Endodermal cell (in vitro differentiated cells): ENCODE results near the gene MARCHF11. TPM values are rescaled to one million over a fixed set of nuclear protein-coding genes. Genes with fewer than 3 reads are reported as not detected.

Experiments
- DNase-seq: peaks from one replicate; pipeline ENCODE4 v3.0.0-alpha.2; 2017
- H3K27ac ChIP-seq: 2 replicates; pipeline ENCODE4 v1.5.1; 2013; ENCODE audit warnings: mild to moderate bottlenecking, low read depth, low read length, moderate library complexity
- H3K27me3 ChIP-seq: 2 replicates; pipeline ENCODE4 v1.6.1; 2013; ENCODE audit warnings: mild to moderate bottlenecking, low read length, moderate library complexity; ENCODE audit not compliant: insufficient read depth, control insufficient read depth, poor library complexity, severe bottlenecking
- H3K36me3 ChIP-seq: 2 replicates; pipeline ENCODE4 v1.7.0; 2013; ENCODE audit warnings: mild to moderate bottlenecking, low read length, moderate library complexity; ENCODE audit not compliant: control insufficient read depth, insufficient read depth
- H3K4me1 ChIP-seq: one replicate; pipeline ENCODE4 v1.7.0; 2013; ENCODE audit warnings: low read length; ENCODE audit not compliant: control insufficient read depth, insufficient read depth
- H3K4me3 ChIP-seq: 2 replicates; pipeline ENCODE4 v1.5.1; 2013; ENCODE audit warnings: mild to moderate bottlenecking, low read length, moderate library complexity
- H3K9ac ChIP-seq: 2 replicates; pipeline ENCODE4 v1.6.1; 2013; ENCODE audit warnings: mild to moderate bottlenecking, low read length, moderate library complexity; ENCODE audit not compliant: poor library complexity, severe bottlenecking; ENCODE audit errors: extremely low read depth
- H3K9me3 ChIP-seq: 2 replicates; pipeline ENCODE4 v1.6.1; 2013; ENCODE audit warnings: mild to moderate bottlenecking, low read length, moderate library complexity; ENCODE audit not compliant: control insufficient read depth
- H3K27ac Mint-ChIP-seq: 2 replicates; pipeline ENCODE4 v1.8.0; 2020; ENCODE audit warnings: mixed read lengths
- H3K27me3 Mint-ChIP-seq: 2 replicates; pipeline ENCODE4 v1.8.0; 2021; ENCODE audit warnings: mild to moderate bottlenecking, mixed read lengths; ENCODE audit not compliant: insufficient read depth
- H3K36me3 Mint-ChIP-seq: 2 replicates; pipeline ENCODE4 v1.8.0; 2020; ENCODE audit warnings: low read depth, mixed read lengths
- H3K4me1 Mint-ChIP-seq: 2 replicates; pipeline ENCODE4 v1.8.0; 2020; ENCODE audit warnings: mixed read lengths
- H3K4me3 Mint-ChIP-seq: 2 replicates; pipeline ENCODE4 v1.8.0; 2020; ENCODE audit warnings: mild to moderate bottlenecking, moderate library complexity, mixed read lengths
- H3K9me3 Mint-ChIP-seq: 2 replicates; pipeline ENCODE4 v1.8.0; 2020; ENCODE audit warnings: mild to moderate bottlenecking, mixed read lengths
- WGBS, 2 experiments: methylation state at CpG; one replicate each; pipeline versions ENCODE4 v1.1.5 to v1.1.7; 2013; ENCODE audit warnings: missing lambda C conversion rate in 2 of 2, mixed read lengths in 1 of 2; ENCODE audit not compliant: insufficient coverage in 1 of 2, insufficient read length in 1 of 2; 5-methylcytosine and 5-hydroxymethylcytosine counted together
- total RNA-seq, 2 donors: library from RNA; stranded (reverse); fragmentation: NEBNext Ultra II Directional in 1 of 2; extraction: Animal tissue kit (Norgen Biotek cat#: 25700) in 1 of 2; gene quantifications; 2 replicates in 1 of 2; 3 replicates in 1 of 2; pipeline ENCODE4 v1.2.1, GENCODE V29; 2021
- TF ChIP-seq, protein P1 (sequence below): fragments of 200-600 bp; sonication (generic); conservative IDR thresholded peaks from 2 replicates; pipeline ENCODE4 v1.5.0; 2021; ENCODE audit warnings: antibody characterized with exemption, mild to moderate bottlenecking

The MARCHF11 gene
- total RNA-seq, 2 donors from 2014 or later = 19.0 to 19.9 TPM

DNA sequence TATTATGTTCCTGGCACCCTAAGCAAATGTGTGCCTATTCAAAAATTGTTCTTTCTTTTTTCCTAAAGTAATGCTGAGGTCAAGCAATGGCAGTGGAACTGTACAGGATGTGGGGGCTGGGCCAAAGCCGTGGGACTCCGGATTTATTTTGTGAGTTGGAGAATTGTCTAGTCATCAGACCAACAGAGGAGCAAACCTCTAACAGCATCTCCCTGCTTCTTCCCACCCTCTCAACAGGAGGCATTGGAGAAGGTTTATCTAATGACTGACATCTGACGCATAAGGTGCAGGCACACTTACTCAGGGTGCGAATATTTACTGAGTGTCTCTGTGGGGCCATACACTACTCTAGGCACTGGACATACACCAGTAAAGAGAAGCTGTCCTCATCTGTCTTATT, 38.6 kb downstream of the MARCHF11 start:
- Mint-ChIP-seq H3K4me1 (no peaks in the 10 kb centered on the region), H3K27ac (no peak overlapping the region), H3K27me3 (no peaks in the 10 kb centered on the region), H3K9me3 (peaks cover 33% of the 10 kb centered on the region), H3K4me3 (no peak overlapping the region), H3K36me3 (peaks cover 37% of the 10 kb centered on the region)
- no peak for DNase-seq
- WGBS, 2 experiments = 91 to 100% methylated on average over 1 to 4 of the region's 4 CpGs
- Histone ChIP-seq H3K36me3 (peaks cover 23% of the 10 kb centered on the region), H3K27ac (no peak overlapping the region), H3K4me3 (no peak overlapping the region), H3K4me1 (no peaks in the 10 kb centered on the region), H3K27me3 (no peaks in the 10 kb centered on the region), H3K9ac (no peak overlapping the region), H3K9me3 (peaks cover 40% of the 10 kb centered on the region)
- TF ChIP-seq, protein P1, sequence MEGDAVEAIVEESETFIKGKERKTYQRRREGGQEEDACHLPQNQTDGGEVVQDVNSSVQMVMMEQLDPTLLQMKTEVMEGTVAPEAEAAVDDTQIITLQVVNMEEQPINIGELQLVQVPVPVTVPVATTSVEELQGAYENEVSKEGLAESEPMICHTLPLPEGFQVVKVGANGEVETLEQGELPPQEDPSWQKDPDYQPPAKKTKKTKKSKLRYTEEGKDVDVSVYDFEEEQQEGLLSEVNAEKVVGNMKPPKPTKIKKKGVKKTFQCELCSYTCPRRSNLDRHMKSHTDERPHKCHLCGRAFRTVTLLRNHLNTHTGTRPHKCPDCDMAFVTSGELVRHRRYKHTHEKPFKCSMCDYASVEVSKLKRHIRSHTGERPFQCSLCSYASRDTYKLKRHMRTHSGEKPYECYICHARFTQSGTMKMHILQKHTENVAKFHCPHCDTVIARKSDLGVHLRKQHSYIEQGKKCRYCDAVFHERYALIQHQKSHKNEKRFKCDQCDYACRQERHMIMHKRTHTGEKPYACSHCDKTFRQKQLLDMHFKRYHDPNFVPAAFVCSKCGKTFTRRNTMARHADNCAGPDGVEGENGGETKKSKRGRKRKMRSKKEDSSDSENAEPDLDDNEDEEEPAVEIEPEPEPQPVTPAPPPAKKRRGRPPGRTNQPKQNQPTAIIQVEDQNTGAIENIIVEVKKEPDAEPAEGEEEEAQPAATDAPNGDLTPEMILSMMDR = no peak

GRCh38 chr5:16140417-16140816, 39.2 kb downstream of the MARCHF11 start:
- H3K9ac ChIP-seq = no peak overlapping the region
- H3K4me3 Mint-ChIP-seq = no peak overlapping the region
- peaks cover 40% of the 10 kb centered on the region for H3K9me3 ChIP-seq
- TF ChIP-seq, protein P1 = no peak
- no peak overlapping the region for H3K27ac ChIP-seq
- peaks cover 5% of the 10 kb centered on the region for H3K4me1 Mint-ChIP-seq
- DNase-seq = no peak
- WGBS, 2 experiments = 93% methylated on average over 3 of the region's 3 CpGs; no CpG with 5 or more reads in 1 of the 2 experiments
- peaks cover 39% of the 10 kb centered on the region for H3K36me3 Mint-ChIP-seq
- H3K36me3 ChIP-seq = peaks cover 17% of the 10 kb centered on the region
- no peak overlapping the region for H3K27ac Mint-ChIP-seq
- H3K27me3 Mint-ChIP-seq = no peaks in the 10 kb centered on the region
- peaks cover 33% of the 10 kb centered on the region for H3K9me3 Mint-ChIP-seq
- H3K4me3 ChIP-seq = no peak overlapping the region
- H3K27me3 ChIP-seq = no peaks in the 10 kb centered on the region
- no peaks in the 10 kb centered on the region for H3K4me1 ChIP-seq

DNA sequence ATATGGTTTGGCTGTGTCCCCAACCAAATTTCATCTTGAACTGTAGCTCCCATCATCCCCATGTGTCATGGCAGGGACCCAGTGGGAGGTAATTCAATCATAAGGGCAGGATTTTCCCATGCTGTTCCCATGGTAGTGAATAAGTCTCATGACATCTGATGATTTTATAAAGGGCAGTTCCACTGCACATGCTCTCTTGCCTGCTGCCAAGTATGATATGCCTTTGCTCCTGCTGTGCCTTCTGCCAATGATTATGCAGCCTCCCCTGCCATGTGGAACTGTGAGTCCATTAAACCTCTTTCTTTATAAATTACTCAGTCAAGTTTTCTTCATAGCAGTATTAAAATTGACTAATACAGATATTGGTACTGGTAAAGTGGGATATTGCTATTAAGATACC, 42.4 kb downstream of the MARCHF11 start:
- H3K27me3 Mint-ChIP-seq = no peaks in the 10 kb centered on the region
- TF ChIP-seq, protein P1 = no peak
- H3K4me1 Mint-ChIP-seq = peaks cover 10% of the 10 kb centered on the region

More for the DNA sequence above, 42.4 kb downstream of the MARCHF11 start:
- Mint-ChIP-seq H3K36me3 (peaks cover 47% of the 10 kb centered on the region), H3K4me3 (no peak overlapping the region), H3K27ac (no peak overlapping the region), H3K9me3 (peaks cover 44% of the 10 kb centered on the region)
- no peaks in the 10 kb centered on the region for H3K4me1 ChIP-seq
- peaks cover 50% of the 10 kb centered on the region for H3K9me3 ChIP-seq
- H3K4me3 ChIP-seq = no peak overlapping the region
- H3K27ac ChIP-seq = no peak overlapping the region
- peaks cover 12% of the 10 kb centered on the region for H3K36me3 ChIP-seq
- no peak overlapping the region for H3K9ac ChIP-seq
- DNase-seq = no peak
- H3K27me3 ChIP-seq = no peaks in the 10 kb centered on the region
